ENCODE measurements around the gene JRKL.
A peak's percentile ranks its signal among the peaks of the same experiment; 100 is the strongest.

Gene JRKL

DNA sequence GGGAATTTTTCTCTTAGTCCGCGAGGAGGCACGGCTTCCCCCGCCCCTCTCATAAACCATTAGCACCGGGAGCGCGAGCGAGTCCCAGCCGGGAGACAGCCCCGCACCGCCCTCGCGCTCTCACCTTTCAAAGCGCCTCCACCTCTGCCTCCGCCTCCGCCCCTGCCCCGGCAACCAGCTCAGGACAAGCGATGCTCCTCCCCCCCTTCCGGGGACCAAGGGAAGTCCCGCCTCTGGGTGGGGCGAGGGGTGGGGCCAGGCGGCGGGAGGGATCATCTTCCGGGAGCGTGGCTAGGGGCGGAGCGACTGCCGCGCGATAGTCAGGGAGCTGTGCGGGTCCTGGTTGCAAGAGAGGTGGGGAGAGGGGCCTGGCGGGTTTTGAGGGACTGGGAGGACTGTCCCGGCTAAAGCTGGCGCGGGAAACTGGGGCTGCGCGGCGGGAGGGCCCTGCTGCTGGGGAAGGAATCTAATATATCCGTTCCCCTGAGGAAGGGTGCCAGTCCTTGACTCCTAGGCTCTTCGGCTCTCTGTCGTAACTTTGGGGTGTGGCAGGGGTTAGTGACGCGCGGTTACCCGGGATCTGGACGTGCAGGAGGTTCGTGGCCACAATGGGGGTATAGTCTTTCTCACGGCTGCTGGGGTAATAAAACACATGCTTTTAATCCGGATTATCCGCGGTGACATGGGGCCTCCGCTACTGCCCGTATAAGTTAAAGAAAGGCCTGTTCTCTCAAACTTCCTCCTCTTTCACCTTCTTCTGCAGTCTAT, at the start of gene JRKL, which contains the start of gene CCDC82:
Gene JRKL (plus strand): TSS at position 294 of the 768 bp plus-strand sequence. CDS start 637 bp downstream, outside the sequence.
Gene CCDC82 (minus strand): TSS at position 193 of the 768 bp plus-strand sequence. CDS start 5,165 bp downstream, outside the sequence.
- Mint-ChIP-seq H3K27ac (peak within 1 kb of the TSS; percentile 100), H3K36me3 (ENCODE audit: low read depth) (peaks cover 40% of the 10 kb centered on the region), H3K4me1 (peaks cover 31% of the 10 kb centered on the region), H3K4me3 (peak within 1 kb of the TSS; percentile 95), H3K27me3 (ENCODE audit: low read depth, poor library complexity) (no peaks in the 10 kb centered on the region), H3K9me3 (peaks cover 38% of the 10 kb centered on the region)
- peak; percentile 99 for DNase-seq
- TF ChIP-seq, protein P1, sequence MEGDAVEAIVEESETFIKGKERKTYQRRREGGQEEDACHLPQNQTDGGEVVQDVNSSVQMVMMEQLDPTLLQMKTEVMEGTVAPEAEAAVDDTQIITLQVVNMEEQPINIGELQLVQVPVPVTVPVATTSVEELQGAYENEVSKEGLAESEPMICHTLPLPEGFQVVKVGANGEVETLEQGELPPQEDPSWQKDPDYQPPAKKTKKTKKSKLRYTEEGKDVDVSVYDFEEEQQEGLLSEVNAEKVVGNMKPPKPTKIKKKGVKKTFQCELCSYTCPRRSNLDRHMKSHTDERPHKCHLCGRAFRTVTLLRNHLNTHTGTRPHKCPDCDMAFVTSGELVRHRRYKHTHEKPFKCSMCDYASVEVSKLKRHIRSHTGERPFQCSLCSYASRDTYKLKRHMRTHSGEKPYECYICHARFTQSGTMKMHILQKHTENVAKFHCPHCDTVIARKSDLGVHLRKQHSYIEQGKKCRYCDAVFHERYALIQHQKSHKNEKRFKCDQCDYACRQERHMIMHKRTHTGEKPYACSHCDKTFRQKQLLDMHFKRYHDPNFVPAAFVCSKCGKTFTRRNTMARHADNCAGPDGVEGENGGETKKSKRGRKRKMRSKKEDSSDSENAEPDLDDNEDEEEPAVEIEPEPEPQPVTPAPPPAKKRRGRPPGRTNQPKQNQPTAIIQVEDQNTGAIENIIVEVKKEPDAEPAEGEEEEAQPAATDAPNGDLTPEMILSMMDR (IDR thresholded peaks at IDR 0.05), result no peak

DNA sequence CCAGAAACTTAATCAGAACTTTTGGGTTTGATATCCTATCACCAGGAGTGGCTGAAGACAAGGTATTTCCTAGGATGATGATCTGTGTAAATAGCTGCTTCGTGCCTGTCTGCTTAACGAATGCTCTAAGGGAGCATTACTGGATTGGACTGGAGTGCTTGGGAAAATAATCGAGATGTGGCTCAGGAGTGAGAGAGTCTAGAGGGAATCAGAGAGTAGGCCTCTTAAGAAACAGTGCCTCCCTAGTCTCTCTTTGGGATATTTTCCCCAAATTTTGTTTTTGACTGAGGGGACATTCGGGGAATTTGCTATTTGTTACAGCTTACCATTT, 49.3 kb upstream of the JRKL start:
- Mint-ChIP-seq H3K36me3 (ENCODE audit: low read depth) (peaks cover 5% of the 10 kb centered on the region), H3K4me3 (peak overlapping the region; percentile 95), H3K4me1 (peaks cover 74% of the 10 kb centered on the region), H3K27me3 (ENCODE audit: low read depth, poor library complexity) (peaks cover 3% of the 10 kb centered on the region), H3K27ac (no peak overlapping the region), H3K9me3 (no peaks in the 10 kb centered on the region)
- TF ChIP-seq, protein P1 (IDR thresholded peaks at IDR 0.05), result no peak
- DNase-seq, result no peak

DNA sequence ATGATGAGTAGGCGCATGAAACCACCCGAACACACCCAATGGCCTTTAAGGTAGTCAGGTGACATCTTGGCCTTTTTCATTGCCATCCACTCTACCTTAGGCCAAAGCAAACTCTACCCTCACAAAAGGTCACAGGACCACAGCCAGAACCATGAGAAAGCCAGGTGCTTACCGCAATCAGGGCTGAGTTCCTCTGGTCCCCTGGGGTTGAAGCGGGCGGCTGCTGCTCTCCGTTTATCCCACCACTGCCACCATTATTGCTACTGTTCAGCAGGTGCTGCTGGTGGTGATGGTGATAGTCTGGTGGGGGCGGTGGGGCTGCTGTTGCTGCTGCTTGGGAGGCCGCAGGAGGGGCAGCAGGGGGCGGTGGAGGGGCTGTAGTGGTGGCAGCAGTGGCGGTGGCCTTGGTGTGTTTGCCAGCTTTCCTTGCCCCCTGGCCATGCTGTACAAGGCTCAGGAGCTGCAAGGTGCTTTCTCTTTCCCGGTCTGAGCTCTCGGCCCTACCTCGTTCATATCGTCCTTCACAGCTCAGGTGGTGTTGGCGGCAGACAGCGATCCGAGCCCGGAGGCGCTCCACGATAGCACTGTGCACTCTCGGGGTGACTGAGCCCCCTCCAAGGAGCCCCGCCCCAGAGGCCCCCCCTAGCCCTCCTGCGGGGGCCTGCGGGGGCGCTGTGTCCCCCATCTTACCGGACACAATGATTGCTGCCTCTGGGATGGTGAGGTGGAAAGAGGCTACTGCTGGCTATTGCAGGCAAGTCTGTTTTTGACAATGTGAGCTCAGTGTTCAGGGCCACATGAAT, 48.4 kb upstream of the JRKL start:
- no peak for DNase-seq
- Mint-ChIP-seq H3K4me3 (peak overlapping the region; percentile 95), H3K4me1 (peaks cover 65% of the 10 kb centered on the region), H3K27ac (no peak overlapping the region), H3K9me3 (no peaks in the 10 kb centered on the region), H3K36me3 (ENCODE audit: low read depth) (peaks cover 5% of the 10 kb centered on the region), H3K27me3 (ENCODE audit: low read depth, poor library complexity) (peaks cover 3% of the 10 kb centered on the region)
- TF ChIP-seq, protein P1 (IDR thresholded peaks at IDR 0.05), result no peak

DNA sequence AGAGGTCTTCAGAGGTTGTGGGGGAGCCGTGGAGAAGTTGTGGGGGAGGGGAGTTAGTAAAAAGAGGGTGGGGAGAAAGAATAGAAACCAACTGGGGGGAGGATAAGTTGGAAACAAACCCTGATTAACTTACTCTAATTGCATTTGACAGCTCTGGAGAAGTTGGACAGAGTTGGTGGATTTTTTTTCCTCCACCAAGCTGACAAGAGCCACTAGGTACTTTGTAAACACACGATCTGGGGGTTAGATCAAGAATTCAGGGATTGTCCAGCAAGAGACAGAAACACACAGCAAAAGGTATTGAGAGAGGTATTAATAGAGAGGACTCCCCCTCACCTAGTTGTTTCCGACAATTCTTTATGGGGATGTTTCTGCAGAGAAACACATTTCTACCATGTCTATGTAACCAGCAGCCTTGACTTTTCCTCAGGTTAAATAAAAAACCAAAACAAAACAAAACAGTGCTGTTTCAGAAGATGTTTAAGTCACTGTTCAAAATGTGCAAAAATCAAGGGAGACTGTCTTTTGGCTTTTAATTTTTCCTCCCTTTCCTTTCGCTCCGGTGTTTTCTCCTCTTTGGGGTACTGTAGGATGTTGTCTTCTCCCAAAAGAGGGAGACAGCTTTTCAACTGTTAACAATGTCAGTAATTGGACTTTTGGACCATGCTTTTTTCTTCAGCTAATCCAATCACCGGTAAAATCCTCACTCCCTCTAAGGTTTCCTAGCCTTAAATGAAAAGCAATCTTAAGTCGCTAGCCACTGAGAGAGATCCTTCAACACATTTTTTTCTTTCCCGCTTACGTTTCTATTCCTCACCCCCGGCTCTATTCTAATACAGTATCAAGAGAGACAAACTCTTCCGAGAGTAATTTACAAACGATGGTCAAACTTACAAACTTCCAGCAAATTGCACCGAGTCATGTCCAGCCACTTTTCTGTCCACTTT, 47.5 kb upstream of the JRKL start:
- no peak for DNase-seq
- TF ChIP-seq, protein P1 (IDR thresholded peaks at IDR 0.05), result no peak
- Mint-ChIP-seq H3K27ac (peak overlapping the region; percentile 20), H3K9me3 (peaks cover 4% of the 10 kb centered on the region), H3K4me3 (peak overlapping the region; percentile 95), H3K36me3 (ENCODE audit: low read depth) (peaks cover 5% of the 10 kb centered on the region), H3K4me1 (peaks cover 56% of the 10 kb centered on the region), H3K27me3 (ENCODE audit: low read depth, poor library complexity) (peaks cover 3% of the 10 kb centered on the region)

DNA sequence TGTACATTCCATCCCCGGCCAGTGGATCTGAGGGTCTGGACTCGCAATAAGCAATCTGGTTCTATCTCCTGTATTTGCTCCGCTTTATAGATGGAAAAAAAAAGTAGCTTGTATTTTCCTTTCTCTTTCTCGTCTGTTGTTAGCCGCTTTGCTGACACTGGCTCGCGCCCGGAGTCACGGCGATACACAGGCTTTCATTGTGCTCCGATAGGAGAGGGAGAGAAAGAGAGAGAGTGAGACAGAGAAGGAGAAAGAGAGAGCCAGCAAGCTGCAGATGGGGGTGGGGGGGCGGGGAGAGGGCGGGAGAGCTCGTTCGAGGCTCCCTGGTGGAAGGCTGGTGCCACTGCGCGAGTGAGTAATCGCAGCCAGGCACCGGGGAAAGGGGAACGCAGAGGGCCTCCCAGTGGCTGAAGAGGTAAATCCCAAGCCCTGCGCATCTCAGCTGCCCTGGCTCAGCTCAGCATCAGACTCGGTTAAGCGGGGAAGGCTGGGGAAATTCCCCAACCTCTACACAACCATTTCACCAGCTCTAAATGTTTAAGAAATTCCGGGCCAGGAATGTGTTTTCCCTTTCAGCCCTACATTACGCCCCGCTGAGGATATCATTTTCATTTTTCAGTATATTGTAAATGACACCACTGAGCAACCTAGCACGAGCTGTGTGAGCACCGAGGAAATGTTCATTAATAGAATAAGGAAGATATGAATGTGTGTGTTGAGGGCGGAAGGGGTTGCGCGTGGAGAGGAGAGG, 46.7 kb upstream of the JRKL start, which contains the start of gene MAML2:
Gene MAML2 (minus strand): TSS at position 235 of the 751 bp plus-strand sequence. CDS start 1,300 bp downstream, outside the sequence.
- peaks cover 47% of the 10 kb centered on the region for H3K4me1 Mint-ChIP-seq

More for the DNA sequence above, 46.7 kb upstream of the JRKL start, which contains the start of gene MAML2:
- Mint-ChIP-seq H3K27ac (peak within 1 kb of the TSS; percentile 20), H3K9me3 (peaks cover 10% of the 10 kb centered on the region), H3K27me3 (ENCODE audit: low read depth, poor library complexity) (peaks cover 3% of the 10 kb centered on the region), H3K4me3 (peak within 1 kb of the TSS; percentile 95), H3K36me3 (ENCODE audit: low read depth) (peaks cover 5% of the 10 kb centered on the region)
- TF ChIP-seq, protein P1 (IDR thresholded peaks at IDR 0.05), result peak; percentile 86
- peak; percentile 87 for DNase-seq

Measured in nephron progenitor cell (in vitro differentiated cells).